Stimulated activated CD8-positive, alpha-beta memory T cell treated with anti-CD3 and anti-CD28 coated beads, Interleukin-7, amount 100 ng/mL, for 1 hour (primary cell): ENCODE measurements around the gene WDSUB1.

ENCODE experiments used
- DNase-seq, 2 donors: peaks; one replicate each; pipeline ENCODE4 v3.0.0-alpha.2; 2020; ENCODE audit warnings: low read depth in 2 of 2

The WDSUB1 gene

DNA sequence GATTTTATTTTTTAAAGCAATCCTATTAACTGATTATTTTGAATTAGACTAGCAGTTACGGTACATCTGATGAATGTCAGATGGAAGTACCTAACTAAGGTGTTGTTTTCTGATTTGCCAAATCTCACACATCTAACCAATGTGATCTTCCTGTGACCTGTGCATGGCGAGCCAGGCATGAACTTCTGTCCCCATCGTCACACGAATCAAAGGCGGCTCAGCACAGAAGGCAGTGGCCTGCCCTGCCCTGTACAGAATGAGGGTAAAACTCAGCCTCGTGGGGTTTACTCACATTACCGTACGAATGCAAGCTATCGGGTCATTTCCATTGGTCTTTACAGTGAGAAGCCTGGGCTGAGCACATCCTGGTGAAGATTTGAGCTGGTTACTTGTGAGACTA, 87.3 kb downstream of the WDSUB1 start:
- DNase-seq: no peak

DNA sequence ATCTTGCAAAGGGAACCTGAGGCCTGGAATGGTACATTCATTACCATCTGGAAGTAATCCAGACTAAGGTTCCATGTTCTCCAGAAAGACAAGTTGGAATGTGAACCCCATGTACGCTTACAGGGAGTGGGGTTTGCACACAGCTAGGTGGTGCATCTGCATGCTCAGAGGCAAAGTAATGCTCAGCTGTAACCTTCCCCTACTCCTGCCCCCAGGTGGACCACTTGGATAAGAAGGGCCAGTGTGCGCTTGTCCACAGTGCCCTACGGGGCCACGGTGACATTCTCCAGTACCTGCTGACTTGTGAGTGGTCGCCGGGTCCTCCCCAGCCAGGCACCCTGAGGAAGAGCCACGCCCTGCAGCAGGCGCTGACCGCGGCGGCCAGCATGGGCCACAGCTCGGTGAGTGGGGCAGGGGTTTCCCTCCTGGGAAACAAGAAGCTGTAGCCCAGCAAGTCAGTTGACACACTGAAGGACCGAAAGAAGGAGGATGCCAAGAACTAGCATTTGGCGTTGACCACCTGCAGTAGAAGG, 90.0 kb downstream of the WDSUB1 start:
- no peak for DNase-seq

DNA sequence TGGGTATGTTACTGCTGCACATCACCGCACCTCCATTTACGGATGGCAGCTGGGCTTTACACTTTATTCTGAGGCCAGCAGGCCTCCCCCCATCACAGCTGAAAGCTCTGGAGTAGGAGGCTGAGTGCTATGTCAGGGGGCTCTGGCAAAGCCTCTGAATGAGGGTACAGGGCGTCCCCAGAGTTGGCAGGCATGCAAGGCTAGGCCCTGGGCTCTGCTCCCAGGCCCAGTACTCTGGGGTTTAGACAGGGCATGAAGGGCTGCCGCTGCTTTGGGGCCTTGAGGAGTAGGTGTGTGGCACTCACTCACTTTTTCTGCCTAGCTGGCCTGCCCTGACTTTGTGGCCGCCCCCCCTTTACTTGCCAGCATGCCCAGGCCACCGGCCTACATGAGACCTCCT, 90.8 kb downstream of the WDSUB1 start:
- DNase-seq: no peak

DNA sequence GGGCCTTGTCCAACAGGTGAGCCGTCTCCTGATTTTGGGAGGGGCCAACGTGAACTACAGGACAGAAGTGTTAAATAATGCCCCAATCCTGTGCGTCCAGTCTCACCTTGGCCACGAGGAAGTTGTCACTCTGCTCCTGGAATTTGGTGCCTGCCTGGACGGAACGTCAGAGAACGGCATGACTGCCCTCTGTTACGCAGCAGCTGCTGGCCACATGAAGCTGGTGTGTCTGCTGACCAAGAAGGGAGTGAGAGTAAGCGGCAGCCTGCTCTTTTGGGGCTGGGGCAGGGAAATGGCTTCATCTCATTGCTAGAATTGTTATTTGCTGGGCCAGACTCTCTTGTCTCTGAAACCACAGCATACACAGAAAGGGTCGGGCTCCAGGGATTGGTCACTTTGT, 92.3 kb downstream of the WDSUB1 start:
- no peak for DNase-seq

DNA sequence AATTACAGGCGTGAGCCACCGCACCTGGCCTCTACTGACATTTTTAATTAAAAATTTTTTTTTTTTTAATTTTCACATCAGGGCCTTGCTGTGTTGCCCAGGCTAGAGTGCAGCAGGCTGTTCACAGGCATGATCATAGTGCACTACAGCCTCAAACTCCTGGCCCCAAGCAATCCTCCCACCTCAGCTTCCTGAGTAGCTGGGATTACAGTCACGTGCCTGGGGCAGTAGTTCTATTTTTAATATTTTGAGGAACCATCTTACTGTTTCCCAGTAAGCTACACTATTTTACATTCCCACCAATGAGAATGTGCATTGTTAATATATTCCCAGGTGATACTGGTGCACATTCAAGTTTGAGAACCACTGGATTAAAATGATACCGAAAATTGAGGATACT, 92.7 kb downstream of the WDSUB1 start:
- DNase-seq: no peak

DNA sequence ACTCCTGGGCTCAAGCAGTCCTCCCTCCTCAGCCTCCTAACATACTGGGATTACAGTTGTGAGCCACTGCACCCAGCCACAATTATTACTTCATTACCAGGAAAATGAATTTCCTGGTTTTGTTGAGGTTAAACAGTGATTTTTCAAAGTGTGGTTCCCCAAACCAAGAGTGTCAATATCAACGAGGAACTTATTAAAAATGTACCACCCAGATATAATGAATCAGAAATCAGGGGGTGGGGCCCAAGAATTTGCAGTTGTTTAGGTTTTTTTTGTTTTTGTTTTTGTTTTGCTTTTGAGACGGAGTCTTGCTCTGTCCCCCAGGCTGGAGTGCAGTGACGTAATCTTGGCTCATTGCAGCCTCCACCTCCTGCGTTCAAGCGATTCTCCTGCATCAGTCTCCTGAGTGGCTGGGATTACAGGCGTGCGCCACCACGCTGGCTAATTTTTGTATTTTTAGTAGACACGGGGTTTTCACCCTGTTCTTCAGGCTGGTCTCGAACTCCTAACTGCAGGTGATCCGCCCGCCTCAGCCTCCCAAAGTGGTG, 94.1 kb downstream of the WDSUB1 start:
- no peak for DNase-seq

GRCh38 chr2:159188449-159188848, 98.1 kb downstream of the WDSUB1 start:
- no peak for DNase-seq

DNA sequence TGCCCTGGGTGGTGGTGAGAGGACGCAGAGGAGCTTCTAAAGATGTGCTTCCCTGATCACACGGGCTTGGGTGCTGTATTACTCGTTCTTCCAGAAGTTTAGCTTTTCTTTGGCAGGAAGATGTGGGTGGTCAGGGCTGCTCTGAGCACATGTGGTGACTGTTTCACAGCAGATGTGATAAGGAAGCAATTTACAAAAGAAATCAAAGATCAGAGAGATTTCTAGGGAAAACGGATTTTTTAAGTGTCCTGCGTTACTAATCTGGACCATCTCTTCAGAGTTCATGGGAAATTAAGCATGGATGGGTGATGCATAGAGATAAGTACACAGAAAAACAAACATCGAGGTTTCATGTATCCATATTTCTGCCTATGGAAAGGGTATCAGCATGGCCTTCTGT, 99.4 kb downstream of the WDSUB1 start:
- DNase-seq: no peak

GRCh38 chr2:159186462-159186861, 100.0 kb downstream of the WDSUB1 start:
- DNase-seq: no peak
